Activated CD4-positive, alpha-beta T cell treated with anti-CD3 and anti-CD28 coated beads for 24 hours (primary cell): ENCODE results near the gene PDF.
"Not testable (repeated sequence)": the region's sequence is repeated elsewhere in the genome, so short reads cannot be mapped to it uniquely, and the experiment has no call there.

Source experiments
- DNase-seq, 2 donors: peaks; one replicate each; pipeline ENCODE4 v3.0.0-alpha.2; 2020; ENCODE audit warnings: low read depth in 2 of 2

The PDF gene

GRCh38 chr16:69330286-69331109 is at the start of gene PDF:
Gene PDF, minus strand, starts transcription at chr16:69330588. Its CDS starts 18 bp downstream, at chr16:69330570.
- peak; percentile 69 to 83 for DNase-seq

- DNase-seq: no peak
Measured at GRCh38 chr16:69378760-69379159, 48.4 kb upstream of the PDF start.

GRCh38 chr16:69378036-69378435 is 47.6 kb upstream of the PDF start:
- no peak for DNase-seq

- no peak for DNase-seq
Measured at GRCh38 chr16:69376393-69377059, 46.1 kb upstream of the PDF start.

- DNase-seq: no peak
Measured at GRCh38 chr16:69373019-69373418, 42.6 kb upstream of the PDF start.

GRCh38 chr16:69371564-69371963 is 41.2 kb upstream of the PDF start:
- no peak for DNase-seq

GRCh38 chr16:69368866-69369265 is 38.5 kb upstream of the PDF start:
- no peak for DNase-seq

GRCh38 chr16:69367980-69368379 is 37.6 kb upstream of the PDF start:
- no peak for DNase-seq

GRCh38 chr16:69366431-69366830 is 36.0 kb upstream of the PDF start:
- DNase-seq: no peak

GRCh38 chr16:69365901-69366300 is 35.5 kb upstream of the PDF start:
- no peak for DNase-seq

GRCh38 chr16:69364088-69364487 is 33.7 kb upstream of the PDF start:
- no peak for DNase-seq

GRCh38 chr16:69363281-69363717 is 32.9 kb upstream of the PDF start:
- no peak for DNase-seq

- DNase-seq: not testable (repeated sequence)
Measured at GRCh38 chr16:69360070-69360469, 29.7 kb upstream of the PDF start.

- no peak for DNase-seq
Measured at GRCh38 chr16:69351309-69352027, 21.1 kb upstream of the PDF start, which contains the start of gene TMED6. Gene TMED6, minus strand, starts transcription at chr16:69351786. Its CDS starts 33 bp downstream, at chr16:69351753.

- no peak for DNase-seq
Measured at GRCh38 chr16:69350536-69351133, 20.2 kb upstream of the PDF start.

GRCh38 chr16:69349536-69349935 is 19.1 kb upstream of the PDF start:
- no peak for DNase-seq

GRCh38 chr16:69348222-69348621 is 17.8 kb upstream of the PDF start:
- no peak for DNase-seq

GRCh38 chr16:69346683-69347082 is 16.3 kb upstream of the PDF start:
- no peak for DNase-seq

GRCh38 chr16:69345923-69346322 is 15.5 kb upstream of the PDF start:
- no peak for DNase-seq

- no peak for DNase-seq
Measured at GRCh38 chr16:69344171-69344570, 13.8 kb upstream of the PDF start.

- peak in 1 of 2 donors; percentile 25 for DNase-seq
Measured at GRCh38 chr16:69340095-69340644, 9.8 kb upstream of the PDF start.
